Endodermal cell (in vitro differentiated cells): Measurements from ENCODE around the gene RHBDF1. TPM values are rescaled to one million over a fixed set of nuclear protein-coding genes. Genes with fewer than 3 reads are reported as not detected.

Source experiments
- DNase-seq: peaks from one replicate; pipeline ENCODE4 v3.0.0-alpha.2; 2017
- H3K27ac ChIP-seq: 2 replicates; pipeline ENCODE4 v1.5.1; 2013; ENCODE audit warnings: mild to moderate bottlenecking, low read depth, low read length, moderate library complexity
- H3K27me3 ChIP-seq: 2 replicates; pipeline ENCODE4 v1.6.1; 2013; ENCODE audit warnings: mild to moderate bottlenecking, low read length, moderate library complexity; ENCODE audit not compliant: insufficient read depth, control insufficient read depth, poor library complexity, severe bottlenecking
- H3K36me3 ChIP-seq: 2 replicates; pipeline ENCODE4 v1.7.0; 2013; ENCODE audit warnings: mild to moderate bottlenecking, low read length, moderate library complexity; ENCODE audit not compliant: control insufficient read depth, insufficient read depth
- H3K4me1 ChIP-seq: one replicate; pipeline ENCODE4 v1.7.0; 2013; ENCODE audit warnings: low read length; ENCODE audit not compliant: control insufficient read depth, insufficient read depth
- H3K4me3 ChIP-seq: 2 replicates; pipeline ENCODE4 v1.5.1; 2013; ENCODE audit warnings: mild to moderate bottlenecking, low read length, moderate library complexity
- H3K9ac ChIP-seq: 2 replicates; pipeline ENCODE4 v1.6.1; 2013; ENCODE audit warnings: mild to moderate bottlenecking, low read length, moderate library complexity; ENCODE audit not compliant: poor library complexity, severe bottlenecking; ENCODE audit errors: extremely low read depth
- H3K9me3 ChIP-seq: 2 replicates; pipeline ENCODE4 v1.6.1; 2013; ENCODE audit warnings: mild to moderate bottlenecking, low read length, moderate library complexity; ENCODE audit not compliant: control insufficient read depth
- H3K27ac Mint-ChIP-seq: 2 replicates; pipeline ENCODE4 v1.8.0; 2020; ENCODE audit warnings: mixed read lengths
- H3K27me3 Mint-ChIP-seq: 2 replicates; pipeline ENCODE4 v1.8.0; 2021; ENCODE audit warnings: mild to moderate bottlenecking, mixed read lengths; ENCODE audit not compliant: insufficient read depth
- H3K36me3 Mint-ChIP-seq: 2 replicates; pipeline ENCODE4 v1.8.0; 2020; ENCODE audit warnings: low read depth, mixed read lengths
- H3K4me1 Mint-ChIP-seq: 2 replicates; pipeline ENCODE4 v1.8.0; 2020; ENCODE audit warnings: mixed read lengths
- H3K4me3 Mint-ChIP-seq: 2 replicates; pipeline ENCODE4 v1.8.0; 2020; ENCODE audit warnings: mild to moderate bottlenecking, moderate library complexity, mixed read lengths
- H3K9me3 Mint-ChIP-seq: 2 replicates; pipeline ENCODE4 v1.8.0; 2020; ENCODE audit warnings: mild to moderate bottlenecking, mixed read lengths
- CTCF ChIP-seq: fragments of 200-600 bp; sonication (generic); conservative IDR thresholded peaks from 2 replicates; pipeline ENCODE4 v1.5.0; 2021; ENCODE audit warnings: antibody characterized with exemption, mild to moderate bottlenecking
- WGBS, 2 experiments: methylation state at CpG; one replicate each; pipeline versions ENCODE4 v1.1.5 to v1.1.7; 2013; ENCODE audit warnings: missing lambda C conversion rate in 2 of 2, mixed read lengths in 1 of 2; ENCODE audit not compliant: insufficient coverage in 1 of 2, insufficient read length in 1 of 2; 5-methylcytosine and 5-hydroxymethylcytosine counted together
- long read RNA-seq, 4 experiments: library from polyadenylated mRNA in 2 of 4; library from RNA in 1 of 4; library from capped mRNA in 1 of 4; stranded (forward) in 3 of 4; unstranded in 1 of 4; transcript quantifications; one replicate each; pipeline ENCODE4 v2.0.0, GENCODE V29; 2020 to 2021; ENCODE audit warnings: inconsistent platforms in 1 of 4
- polyA plus RNA-seq, 2 experiments: library from polyadenylated mRNA; stranded (reverse); fragments of 50-300 nt; gene quantifications; one replicate each; pipeline ENCODE4 v1.2.3, GENCODE V29; 2013
- total RNA-seq, 2 donors: library from RNA; stranded (reverse); fragmentation: NEBNext Ultra II Directional in 1 of 2; extraction: Animal tissue kit (Norgen Biotek cat#: 25700) in 1 of 2; gene quantifications; 2 replicates in 1 of 2; 3 replicates in 1 of 2; pipeline ENCODE4 v1.2.1, GENCODE V29; 2021

Gene RHBDF1
- 10 to 100 TPM; 70.7 to 76.4 TPM for total RNA-seq
- polyA plus RNA-seq (2013, experiment 1 of 2), result 44.3 TPM
- polyA plus RNA-seq (2013, experiment 2 of 2), result 38.2 TPM
- long read RNA-seq, experiment 1, partial matches to known transcripts, result 4 of 15 reads
- long read RNA-seq, experiment 1, other reads (novel, unspliced or antisense), result 11 of 15 reads
- long read RNA-seq, experiment 2, transcript RHBDF1-201 (18 exons, 2,992 nt), result major isoform, 29 of 122 reads
- long read RNA-seq, experiment 2, partial matches to known transcripts, result 13 of 122 reads
- long read RNA-seq, experiment 2, other reads (novel, unspliced or antisense), result 80 of 122 reads
- long read RNA-seq, experiment 3, transcript RHBDF1-201 (18 exons, 2,992 nt), result major isoform, 22 of 74 reads
- long read RNA-seq, experiment 3, partial matches to known transcripts, result 15 of 74 reads
- long read RNA-seq, experiment 3, other reads (novel, unspliced or antisense), result 37 of 74 reads
- long read RNA-seq, experiment 4, result 0 reads

DNA sequence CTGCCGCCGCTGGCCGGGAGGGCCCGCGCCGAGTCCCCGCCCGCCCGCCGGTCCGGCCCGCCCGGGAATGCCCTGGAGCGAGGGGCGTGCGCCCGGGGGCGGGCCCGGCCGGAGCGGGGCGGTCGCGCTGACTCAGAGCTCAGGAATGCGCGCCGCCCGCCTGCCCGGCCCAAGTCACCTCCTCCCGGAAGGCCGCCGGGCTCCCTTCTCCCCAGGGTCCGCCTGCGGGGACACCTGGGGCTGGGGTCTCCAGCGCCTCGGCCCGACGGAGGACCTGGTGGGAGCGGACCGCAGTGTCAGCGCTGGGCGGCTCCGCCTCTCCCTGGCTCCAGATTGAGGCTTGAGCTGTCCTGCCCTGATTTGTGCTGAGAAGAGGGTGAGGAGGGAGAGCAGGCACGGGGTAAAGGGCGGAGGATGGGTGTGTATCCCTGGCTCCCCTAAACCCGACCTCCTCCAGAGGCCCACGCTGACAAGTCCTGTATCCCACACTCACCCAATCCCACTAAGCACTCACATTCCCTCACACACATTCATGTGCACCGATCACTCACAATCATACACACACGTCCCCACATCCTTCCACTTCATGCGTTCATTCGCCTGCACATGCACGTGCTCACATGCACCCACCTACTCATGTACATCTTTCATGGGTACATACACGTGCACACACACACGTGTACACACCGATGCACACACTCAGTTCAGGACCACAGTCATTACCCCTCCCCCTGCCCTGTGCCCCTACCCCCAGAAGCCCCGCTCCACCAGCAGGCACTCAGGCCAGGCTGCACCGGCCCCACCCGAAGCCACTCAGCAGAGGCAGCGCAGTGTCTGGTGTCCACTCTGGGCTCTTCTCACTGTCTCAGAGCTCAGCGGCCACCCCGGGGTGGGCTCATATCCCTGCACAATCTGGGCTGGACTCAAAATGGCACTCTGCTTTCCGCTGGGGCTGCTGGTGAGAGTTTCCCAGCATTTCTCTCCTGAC, at the start of gene RHBDF1:
RHBDF1 (minus strand) TSS at position 71 of the 988 bp plus-strand sequence. CDS start 7,616 bp downstream, outside the sequence.
- H3K27ac Mint-ChIP-seq, result peak within 1 kb of the TSS; percentile 95
- no peaks in the 10 kb centered on the region for H3K9me3 Mint-ChIP-seq
- Histone ChIP-seq H3K36me3 (no peaks in the 10 kb centered on the region), H3K4me3 (peak within 1 kb of the TSS; percentile 92), H3K27me3 (no peaks in the 10 kb centered on the region), H3K9me3 (no peaks in the 10 kb centered on the region), H3K4me1 (peaks cover 33% of the 10 kb centered on the region), H3K27ac (peak within 1 kb of the TSS; percentile 57), H3K9ac (peak within 1 kb of the TSS; percentile 71)
- no peak for TF ChIP-seq CTCF
- no peaks in the 10 kb centered on the region for H3K27me3 Mint-ChIP-seq
- H3K36me3 Mint-ChIP-seq, result no peaks in the 10 kb centered on the region
- H3K4me1 Mint-ChIP-seq, result peaks cover 53% of the 10 kb centered on the region
- peak within 1 kb of the TSS; percentile 81 for H3K4me3 Mint-ChIP-seq
- DNase-seq, result peak; percentile 92
- WGBS, 2 experiments, result 25 to 61% methylated on average over 17 to 62 of the region's 62 CpGs

DNA sequence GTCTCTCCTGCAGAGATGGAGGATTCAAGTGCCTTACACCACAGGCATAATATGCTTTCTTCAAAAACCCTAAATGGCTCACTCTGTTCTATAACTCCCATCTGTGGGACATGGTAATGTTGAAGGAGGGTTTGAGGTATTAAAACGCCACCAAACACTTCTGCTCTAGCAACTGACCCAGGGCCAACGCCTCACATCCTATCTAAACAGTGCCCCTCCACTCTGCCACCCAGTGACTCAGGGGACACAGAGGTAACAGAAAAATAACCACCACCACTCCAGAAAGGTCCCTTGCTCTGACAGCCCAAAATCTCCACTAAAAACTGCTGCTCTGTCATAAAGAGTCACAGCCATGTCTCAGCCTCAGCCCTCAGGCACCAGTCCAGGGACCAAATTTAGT, 48.3 kb upstream of the RHBDF1 start:
- no peaks in the 10 kb centered on the region for H3K27me3 Mint-ChIP-seq
- Histone ChIP-seq H3K4me1 (no peaks in the 10 kb centered on the region), H3K27ac (no peak overlapping the region), H3K9me3 (no peaks in the 10 kb centered on the region), H3K9ac (no peak overlapping the region), H3K36me3 (peaks cover 5% of the 10 kb centered on the region), H3K27me3 (no peaks in the 10 kb centered on the region), H3K4me3 (no peak overlapping the region)
- H3K27ac Mint-ChIP-seq, result no peak overlapping the region
- WGBS, 2 experiments, result 84% methylated on average over 2 of the region's 2 CpGs; no CpG with 5 or more reads in 1 of the 2 experiments
- H3K36me3 Mint-ChIP-seq, result peaks cover 16% of the 10 kb centered on the region
- DNase-seq, result no peak
- no peak for TF ChIP-seq CTCF
- no peak overlapping the region for H3K4me3 Mint-ChIP-seq
- no peaks in the 10 kb centered on the region for H3K9me3 Mint-ChIP-seq
- peaks cover 7% of the 10 kb centered on the region for H3K4me1 Mint-ChIP-seq

- H3K36me3 ChIP-seq, result peaks cover 5% of the 10 kb centered on the region
- H3K9me3 ChIP-seq, result no peaks in the 10 kb centered on the region
- DNase-seq, result no peak
- H3K4me3 Mint-ChIP-seq, result no peak overlapping the region
- no peaks in the 10 kb centered on the region for H3K27me3 ChIP-seq
- no peak overlapping the region for H3K27ac ChIP-seq
- H3K27me3 Mint-ChIP-seq, result no peaks in the 10 kb centered on the region
- WGBS, 2 experiments, result 83 to 100% methylated on average over 1 to 3 of the region's 3 CpGs
- H3K4me1 Mint-ChIP-seq, result peaks cover 7% of the 10 kb centered on the region
- H3K4me1 ChIP-seq, result no peaks in the 10 kb centered on the region
- no peak overlapping the region for H3K27ac Mint-ChIP-seq
- H3K9ac ChIP-seq, result no peak overlapping the region
- no peak for TF ChIP-seq CTCF
- peaks cover 18% of the 10 kb centered on the region for H3K36me3 Mint-ChIP-seq
- H3K9me3 Mint-ChIP-seq, result no peaks in the 10 kb centered on the region
- no peak overlapping the region for H3K4me3 ChIP-seq
These were observed 47.5 kb upstream of the RHBDF1 start for GRCh38 chr16:119835-120491.
